Measurements from ENCODE around the gene C19orf53.
"Not testable (repeated sequence)": the region's sequence is repeated elsewhere in the genome, so short reads cannot be mapped to it uniquely, and the experiment has no call there.

Gene C19orf53

DNA sequence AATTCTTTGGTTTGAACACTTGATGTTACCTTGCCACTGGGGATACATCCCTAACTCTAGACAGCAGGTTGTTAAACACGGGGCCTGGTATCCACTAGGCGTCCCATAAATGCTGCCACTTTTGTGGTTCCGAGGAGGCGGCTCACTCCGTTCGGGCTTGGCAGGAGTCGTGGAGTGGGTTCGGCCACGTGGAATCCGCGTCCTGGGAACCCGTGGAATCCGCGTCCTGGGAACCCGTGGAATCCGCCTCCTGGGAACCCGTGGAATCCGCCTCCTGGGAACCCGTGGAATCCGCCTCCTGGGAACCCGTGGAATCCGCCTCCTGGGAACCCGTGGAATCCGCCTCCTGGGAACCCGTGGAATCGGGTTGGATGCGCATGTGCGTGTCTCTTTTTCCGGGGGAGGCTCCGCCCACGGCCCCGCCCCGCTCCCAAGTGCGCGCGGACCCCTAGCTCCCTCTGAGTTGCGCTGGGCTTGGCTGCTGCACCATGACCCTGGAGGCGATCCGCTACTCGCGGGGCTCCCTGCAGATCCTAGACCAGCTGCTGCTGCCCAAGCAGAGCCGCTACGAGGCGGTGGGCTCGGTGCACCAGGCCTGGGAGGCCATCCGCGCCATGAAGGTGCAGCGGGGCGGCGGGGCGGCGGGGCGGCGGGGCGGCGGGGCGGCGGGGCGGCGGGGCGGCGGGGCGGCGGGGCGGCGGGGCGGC, 10.0 kb upstream of the C19orf53 start, which contains the start of gene MRI1:
Gene MRI1 (plus strand): TSS at position 422 of the 707 bp plus-strand sequence. CDS start 67 bp downstream, at position 489.
- peak; percentile 35 for DNase-seq

DNA sequence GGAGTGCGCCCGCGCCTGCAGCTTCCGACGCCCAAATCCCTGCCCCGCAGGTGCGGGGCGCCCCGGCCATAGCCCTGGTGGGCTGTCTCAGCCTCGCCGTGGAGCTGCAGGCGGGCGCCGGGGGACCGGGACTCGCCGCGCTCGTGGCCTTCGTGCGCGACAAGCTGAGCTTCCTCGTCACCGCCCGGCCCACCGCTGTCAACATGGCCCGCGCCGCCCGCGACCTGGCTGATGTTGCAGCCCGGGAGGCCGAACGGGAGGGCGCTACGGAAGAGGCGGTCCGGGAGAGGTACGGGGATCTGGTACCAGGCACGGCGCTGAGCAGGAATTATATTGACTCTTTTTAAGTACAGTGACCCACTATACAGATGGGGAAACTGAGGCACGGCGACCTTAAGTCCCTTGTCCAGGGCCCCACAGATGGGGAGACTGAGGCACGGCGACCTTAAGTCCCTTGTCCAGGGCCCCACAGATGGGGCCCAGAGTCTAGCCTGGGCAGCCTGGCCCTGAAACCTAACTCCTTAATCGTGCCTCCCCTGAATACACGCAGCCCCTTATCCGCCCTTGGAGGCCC, 9.3 kb upstream of the C19orf53 start:
- no peak for DNase-seq

DNA sequence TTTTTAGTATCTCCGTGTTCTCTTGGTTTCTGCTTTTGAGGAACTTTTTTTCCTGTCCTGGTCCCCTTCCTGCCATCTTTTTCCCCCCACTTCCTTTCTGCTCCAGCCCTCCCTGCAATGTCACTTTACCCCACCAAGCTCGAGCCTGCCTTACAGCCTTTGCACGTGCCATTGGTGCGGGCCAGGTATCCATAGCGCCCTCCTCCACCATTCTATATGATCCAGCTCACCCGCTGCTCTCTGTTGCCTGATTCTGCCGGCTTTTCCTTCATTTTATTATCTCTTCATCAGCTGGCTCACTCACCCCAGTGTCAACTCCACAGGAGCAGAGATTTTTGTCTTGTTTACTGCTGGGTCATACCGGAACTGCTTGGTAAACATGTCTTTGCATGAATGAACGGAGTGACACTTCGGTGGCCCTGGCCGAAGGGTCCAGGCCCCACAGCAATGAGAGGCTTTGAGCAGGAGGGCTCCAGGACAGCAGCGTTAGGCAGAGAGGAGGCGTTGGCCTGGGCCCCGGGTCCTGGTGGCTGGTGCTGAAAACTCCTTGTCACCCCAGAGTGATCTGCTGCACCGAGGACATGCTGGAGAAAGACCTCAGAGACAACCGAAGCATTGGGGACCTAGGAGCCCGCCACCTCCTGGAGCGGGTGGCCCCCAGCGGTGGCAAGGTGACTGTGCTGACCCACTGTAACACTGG, 8.7 kb upstream of the C19orf53 start:
- no peak for DNase-seq

DNA sequence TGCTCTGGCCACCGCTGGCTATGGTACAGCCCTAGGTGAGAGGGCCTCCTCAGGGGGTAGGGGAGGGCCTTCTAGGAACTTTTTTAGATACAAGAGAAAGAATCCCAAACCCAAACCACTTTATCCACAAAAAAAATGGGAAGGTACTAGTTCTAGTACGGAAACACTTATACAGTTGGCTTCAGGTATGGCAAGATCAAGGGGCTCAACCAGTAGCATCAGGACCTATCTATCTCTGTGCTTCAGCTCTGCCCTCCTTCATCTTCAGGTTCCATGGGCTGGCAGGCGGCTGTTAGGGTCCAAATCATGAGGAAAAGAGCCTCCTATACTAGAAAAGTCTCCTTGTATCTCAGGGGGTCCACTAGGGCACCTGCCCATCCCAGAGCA, 8.2 kb upstream of the C19orf53 start:
- no peak for DNase-seq

DNA sequence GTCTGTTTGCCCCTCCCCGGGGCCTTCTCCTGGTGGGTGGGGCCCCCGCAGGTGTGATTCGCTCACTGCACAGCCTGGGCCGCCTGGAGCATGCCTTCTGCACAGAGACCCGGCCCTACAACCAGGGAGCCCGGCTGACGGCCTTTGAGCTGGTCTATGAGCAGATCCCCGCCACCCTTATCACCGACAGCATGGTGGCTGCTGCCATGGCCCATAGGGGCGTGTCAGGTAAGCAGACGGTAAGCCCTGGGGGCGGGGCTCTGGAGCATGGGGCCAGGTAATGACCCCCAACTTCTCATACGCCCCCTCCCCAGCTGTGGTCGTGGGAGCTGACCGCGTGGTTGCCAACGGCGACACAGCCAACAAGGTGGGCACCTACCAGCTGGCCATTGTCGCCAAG, 5.7 kb upstream of the C19orf53 start:
- DNase-seq, result no peak

DNA sequence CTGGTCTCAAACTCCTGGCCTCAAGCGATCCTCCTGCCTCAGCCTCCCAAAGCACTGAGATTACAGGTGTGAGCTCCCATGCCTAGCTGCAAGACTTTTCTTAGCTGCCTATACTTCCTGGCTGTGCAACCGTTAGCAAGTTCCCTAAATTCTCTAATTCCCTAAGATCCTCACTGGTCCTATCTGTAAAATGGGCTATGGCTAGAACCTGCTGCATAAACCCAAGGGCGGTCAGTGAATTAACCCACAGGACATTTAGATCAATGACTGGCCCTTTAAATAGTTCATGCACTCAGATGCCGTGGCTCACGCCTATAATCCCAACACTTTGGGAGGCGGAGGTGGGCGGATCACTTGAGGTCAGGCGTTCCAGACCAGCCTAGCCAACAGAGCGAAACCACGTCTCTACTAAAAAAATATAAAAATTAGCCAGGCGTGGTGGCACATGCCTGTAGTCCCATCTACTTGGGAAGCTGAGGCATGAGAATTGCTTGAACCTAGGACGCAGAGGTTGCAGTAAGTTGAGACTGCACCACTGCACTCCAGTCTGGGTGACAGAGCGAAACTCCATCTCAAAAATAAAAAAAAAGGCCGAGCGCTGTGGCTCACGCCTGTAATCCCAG, 4.1 kb upstream of the C19orf53 start:
- no peak for DNase-seq

DNA sequence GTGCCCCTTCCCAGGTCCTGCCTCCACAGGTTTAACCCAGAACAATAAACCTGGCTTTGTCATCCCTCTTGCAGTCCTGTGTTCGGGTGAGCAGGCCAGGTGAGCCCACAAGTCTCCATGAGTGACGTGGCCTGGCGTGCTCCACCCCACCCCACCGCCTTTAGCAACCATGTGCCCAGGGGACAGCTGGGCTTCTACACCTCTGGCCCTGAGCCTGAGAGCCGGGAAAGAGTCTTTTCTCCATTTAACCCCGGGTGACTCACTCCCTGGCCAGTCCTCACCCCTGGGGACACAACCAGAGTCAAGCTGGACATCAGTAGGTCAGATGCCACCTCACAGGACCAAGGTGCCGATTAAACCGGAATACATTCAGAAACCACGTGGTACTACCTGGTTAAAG, 4.1 kb downstream of the C19orf53 start:
- no peak for DNase-seq

DNA sequence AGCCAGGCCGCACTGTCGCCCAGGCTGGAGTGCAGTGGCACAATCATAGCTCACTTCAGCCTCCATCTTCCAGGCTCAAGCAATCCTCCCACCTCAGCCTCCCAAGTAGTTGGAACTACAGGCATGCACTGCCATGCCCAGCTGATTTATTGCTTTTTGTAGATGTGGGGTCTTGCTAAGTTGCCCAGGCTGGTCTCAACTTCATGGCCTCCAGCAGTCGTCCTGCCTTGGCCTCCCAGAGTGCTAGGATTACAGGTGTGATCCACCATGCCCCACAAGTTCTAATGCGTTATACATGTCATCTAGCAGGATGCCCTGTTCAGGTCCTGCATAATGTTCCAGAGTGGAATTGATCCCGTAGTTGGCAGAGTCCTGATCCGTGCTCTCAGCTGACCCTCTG, 4.6 kb downstream of the C19orf53 start:
- no peak for DNase-seq

DNA sequence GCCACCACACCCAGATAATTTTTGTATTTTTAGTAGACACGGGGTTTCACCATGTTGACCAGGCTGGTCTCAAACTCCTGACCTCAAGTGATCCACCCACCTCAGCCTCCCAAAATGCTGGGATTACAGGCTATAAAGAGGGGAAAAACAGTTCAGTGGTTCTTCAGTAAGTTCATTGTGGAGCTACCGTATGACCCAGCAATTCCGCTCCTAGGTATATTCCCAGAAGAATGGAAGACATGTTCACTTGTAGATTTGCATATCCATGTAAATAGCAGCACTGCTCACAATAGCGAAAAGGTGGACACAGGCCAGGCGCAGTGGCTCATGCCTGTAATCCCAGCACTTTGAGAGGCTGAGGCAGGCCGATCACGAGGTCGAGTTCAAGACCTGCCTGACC, 5.5 kb downstream of the C19orf53 start:
- DNase-seq, result not testable (repeated sequence)

DNA sequence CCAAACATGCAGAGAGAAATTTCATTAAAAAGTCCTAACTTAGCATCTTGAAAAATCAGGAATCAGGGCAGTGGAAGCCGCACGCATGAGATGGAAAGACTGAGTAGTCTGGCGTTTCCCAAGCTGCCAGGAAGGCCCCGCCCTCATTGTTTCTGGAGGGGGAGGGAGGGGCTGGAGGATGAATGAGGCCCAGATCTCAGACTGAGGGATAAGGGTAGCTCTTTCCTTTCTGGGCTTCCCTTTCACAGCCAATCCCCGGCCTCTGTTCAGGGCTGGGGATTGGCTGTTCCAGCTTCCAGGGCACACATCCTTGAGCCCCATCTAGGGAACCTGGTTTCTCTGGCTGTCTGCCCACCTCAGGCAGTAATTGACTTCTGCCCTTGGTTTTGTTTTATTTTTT, 7.3 kb downstream of the C19orf53 start:
- no peak for DNase-seq

DNA sequence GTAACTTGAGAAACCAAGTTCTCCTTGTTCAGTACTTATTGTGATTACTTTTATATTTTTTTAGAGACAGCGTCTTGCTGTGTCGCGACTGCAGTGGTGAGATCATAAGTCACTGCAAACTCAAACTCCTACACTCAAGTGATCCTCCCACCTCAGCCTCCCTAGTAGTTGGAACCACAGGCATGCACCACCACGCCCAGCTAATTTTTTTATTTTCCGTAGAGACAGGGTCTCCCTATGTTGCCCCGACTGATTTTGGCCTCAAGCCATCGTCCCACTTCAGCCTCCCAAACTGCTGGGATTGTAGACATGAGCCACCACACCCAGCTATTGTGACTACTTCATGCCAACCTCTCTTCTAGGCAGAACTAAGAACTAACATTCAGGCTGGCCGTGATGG, 8.3 kb downstream of the C19orf53 start:
- no peak for DNase-seq

DNA sequence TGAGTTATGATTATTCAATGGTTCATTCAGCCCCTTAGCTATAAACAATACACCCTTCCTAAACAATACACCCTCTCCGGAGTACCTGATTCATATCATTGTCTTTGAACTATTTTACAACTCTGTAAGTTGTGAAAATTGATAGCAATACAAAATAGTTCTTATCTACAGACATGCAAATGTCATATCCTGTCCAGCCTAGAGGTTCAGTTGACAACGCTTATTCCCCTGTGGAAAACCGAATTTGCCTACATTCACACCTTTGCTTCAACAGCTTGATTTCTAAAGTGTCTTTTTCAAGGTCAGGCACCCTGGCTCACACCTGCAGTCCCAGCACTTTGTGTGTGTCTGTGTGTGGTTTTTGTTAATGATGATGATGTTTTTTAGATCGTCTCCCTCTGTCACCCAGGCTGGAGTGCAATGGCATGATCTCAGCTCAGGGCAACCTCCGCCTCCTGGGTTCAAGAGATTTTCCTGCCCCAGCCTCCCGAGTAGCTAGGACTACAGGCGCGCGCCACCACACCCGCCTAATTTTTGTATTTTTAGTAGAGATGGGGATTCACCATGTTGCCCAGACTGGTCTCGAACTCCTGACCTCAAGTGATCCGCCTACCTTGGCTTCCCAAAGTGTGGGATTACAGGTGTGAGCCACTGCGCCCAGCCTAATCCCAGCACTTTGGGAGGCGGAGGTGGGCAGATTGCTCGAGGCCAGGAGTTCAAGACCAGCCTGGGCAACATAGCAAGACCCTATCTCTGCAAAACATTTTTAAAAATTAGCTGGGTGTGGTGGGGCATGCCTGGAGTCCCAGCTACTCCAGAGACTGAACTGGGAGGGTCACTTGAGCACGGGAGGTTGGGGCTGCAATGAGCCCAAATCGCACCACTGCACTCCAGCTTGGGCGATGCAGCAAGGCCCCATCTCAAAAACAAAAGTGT, 9.6 kb downstream of the C19orf53 start:
- no peak for DNase-seq

DNA sequence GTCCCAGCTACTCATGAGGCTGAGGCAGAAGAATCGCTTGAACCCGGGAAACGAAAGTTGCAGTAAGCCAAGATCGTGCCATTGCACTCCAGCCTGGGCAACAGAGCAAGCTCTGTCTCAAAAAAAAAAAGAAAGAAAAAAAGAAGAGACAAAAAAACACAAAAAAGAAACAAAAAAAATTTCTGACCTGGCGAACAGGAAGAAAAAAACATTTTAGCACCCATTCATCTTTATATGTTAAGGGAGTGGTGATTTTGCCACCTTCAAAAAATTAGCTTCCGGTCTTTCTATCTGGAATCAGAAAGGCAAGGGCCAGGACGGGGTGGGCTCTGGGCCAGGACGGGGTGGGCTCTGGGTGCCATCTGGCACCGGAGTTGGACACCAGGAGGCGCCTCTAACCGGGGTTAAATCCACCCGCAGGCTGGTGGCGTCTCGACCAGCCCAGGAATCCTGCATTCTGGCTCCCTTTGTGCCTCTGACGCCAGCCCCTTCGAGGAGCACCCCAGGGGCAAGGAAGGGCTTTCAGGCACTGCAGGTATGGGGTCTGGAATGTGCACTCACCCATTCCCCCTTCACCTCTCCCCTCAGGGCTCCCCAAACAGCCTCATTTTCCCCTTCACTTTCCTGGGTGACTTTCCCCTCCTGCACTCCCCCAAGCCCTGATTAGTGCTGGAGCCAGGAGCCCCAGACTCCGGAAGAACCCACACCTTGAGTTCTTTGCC, 10.6 kb downstream of the C19orf53 start:
- peak; percentile 59 for DNase-seq

DNA sequence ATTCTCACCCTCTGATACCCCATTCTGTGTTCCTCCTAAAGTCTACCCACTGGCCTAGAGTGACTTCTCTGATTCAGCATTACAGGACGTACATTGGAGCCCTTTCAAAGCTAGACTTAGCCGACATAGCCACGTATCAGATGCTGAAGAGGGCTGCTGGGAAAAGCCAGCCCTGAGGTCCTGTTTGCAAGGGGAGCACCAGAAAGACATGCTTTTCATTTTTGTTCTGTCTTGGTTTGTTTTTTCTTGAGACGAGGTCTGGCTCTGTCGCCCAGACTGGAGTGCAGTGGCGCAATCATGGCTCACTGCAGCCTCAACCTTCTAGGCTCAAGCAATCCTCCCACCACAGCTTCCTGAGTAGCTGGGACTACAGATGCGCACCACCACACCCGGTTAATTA, 14.7 kb downstream of the C19orf53 start:
- no peak for DNase-seq

DNA sequence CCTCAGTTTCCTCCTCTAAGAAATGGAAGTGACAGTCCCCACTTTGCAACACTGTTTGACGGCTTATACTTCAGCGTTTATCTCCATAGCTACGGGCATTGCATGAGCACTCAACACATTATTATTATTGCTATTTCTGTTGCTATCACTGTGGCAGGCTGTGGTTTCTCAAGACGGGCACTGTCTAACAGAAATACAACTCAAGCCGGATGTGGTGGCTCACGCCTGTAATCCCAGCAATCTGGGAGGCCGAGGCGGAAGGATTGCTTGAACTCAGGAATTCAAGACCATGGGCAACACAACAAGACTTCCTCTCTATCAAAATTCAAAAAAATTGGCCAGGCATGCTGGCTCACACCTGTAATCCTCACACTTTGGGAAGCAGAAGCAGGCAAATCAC, 16.1 kb downstream of the C19orf53 start:
- DNase-seq, result no peak

DNA sequence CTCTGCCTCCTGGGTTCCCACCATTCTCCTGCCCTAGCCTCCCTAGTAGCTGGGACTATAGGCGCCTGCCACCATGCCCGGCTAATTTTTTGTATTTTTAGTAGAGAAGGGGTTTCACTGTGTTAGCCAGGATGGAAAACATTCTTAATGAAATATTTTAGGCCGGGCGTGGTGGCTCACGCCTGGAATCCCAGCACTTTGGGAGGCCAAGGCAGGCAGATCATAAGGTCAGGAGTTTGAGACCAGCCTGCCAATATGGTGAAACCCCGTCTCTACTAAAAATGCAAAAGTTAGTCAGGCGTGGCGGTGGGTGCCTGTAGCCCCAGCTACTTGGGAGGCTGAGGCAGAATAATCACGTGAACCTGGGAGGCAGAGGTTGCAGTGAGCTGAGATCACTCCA, 19.1 kb downstream of the C19orf53 start:
- DNase-seq, result not testable (repeated sequence)

DNA sequence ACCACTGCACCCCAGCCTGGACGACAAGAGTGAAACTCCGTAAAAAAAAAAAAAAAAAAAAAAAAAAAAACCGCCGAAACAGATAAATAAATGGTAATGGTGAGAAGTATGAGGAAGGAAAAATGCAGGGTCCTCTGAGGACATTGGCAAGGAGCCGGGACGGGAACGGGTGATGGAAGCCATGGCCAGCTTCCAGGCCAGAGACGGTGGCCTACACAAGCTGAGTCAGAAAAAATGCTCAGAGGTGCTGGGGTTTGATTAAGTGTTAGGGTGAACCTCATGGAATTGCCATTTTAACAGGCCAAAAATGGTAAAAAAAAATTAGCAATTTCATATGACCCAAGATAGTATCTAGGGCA, 20.1 kb downstream of the C19orf53 start:
- DNase-seq, result no peak

DNA sequence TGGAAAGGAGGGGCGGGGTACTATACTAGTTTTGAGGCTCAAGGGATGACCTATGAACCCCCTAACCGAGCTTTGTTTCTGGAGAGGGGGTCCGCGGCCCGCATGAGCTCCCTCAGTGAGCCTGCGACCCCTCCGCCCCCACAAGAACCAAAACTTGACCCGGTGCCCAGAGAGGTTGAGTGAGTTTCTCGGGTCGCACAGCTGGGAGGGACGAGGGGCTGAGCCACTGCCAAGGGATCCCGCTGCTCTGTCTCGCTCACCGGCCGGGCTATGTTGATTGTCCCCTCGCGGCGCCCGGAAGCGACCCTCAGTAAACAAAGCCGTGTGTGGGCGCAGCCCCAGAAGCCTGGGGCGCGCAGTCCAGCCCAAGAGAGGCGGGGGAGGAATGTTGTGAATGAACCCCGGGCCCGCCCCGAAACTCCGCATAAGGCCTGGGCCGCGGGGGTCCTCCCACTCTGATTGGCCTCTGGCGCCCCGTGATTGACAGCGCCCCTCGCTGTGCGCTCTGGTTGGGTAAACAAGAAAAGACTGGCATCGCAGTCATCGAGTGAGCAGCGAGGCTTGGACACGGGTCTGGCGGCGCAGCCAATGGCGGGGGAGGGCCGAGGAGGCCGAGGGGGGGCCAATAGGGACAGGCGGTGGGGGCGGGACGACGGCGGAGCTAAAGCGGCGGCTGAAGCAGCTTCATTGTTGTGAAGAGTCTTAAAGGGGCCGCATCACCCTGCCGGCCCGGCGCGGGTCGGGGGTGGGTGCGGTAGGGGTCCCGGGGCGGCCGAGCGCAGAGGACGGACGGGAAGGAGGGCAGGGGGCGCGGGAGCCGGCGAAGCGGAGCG, 20.7 kb downstream of the C19orf53 start, which contains the start of gene ZSWIM4:
Gene ZSWIM4 (plus strand): TSS at position 687 of the 833 bp plus-strand sequence. CDS start 206 bp downstream, outside the sequence.
- peak; percentile 85 for DNase-seq

DNA sequence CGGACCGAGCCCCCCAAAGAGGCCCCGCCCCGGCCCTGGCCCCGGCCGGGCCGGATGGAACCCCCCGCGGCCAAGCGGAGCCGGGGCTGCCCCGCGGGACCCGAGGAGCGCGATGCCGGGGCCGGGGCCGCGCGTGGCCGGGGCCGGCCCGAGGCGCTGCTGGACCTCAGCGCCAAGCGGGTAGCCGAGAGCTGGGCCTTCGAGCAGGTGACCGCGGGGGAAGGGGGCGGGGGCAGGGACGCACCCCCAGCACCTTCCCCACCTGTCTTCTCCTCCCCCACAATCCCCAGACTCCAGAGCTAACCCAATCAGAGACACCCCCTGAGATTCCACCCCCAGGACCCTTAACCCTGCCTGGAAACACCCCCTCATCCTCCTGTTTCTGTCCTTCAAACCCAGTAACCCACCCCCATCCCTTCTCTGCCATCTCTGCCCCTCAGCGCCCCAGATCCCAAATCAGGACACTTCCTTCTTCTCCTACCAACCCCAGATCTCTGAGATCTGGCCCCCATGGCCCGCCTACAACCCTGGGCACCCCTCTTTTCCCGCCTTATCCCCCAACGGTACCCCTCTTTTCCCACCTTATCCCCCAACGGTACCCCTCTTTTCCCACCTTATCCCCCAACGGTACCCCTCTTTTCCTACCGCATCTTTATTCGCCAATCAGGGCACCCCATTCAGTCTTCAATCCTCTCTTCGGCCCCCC, 21.5 kb downstream of the C19orf53 start:
- no peak for DNase-seq

Data from activated CD4-positive, alpha-beta T cell treated with anti-CD3 and anti-CD28 coated beads for 1 hour (primary cell).